PC-3 (cell line): Measurements from ENCODE around the gene ZNF433. TPM values are rescaled to one million over a fixed set of nuclear protein-coding genes. Genes with fewer than 3 reads are reported as not detected.

ENCODE experiments used
- ATAC-seq: fragments of 200-7000 bp; cut with Tn5 transposase; 2 replicates; pipeline ENCODE4 v1.9.1; 2020; ENCODE audit warnings: mild to moderate bottlenecking, moderate library complexity
- BruUV-seq: library from RNA; stranded (reverse); fragments of 400-500 nt; replicated peaks from 2 replicates; lab custom pipeline; 2021; lab: Mats Ljungman, UMichigan
- CTCF ChIA-PET: fragments of 300-600 bp; sonication (Branson Sonifier 250); formaldehyde crosslinking; loops from one replicate; lab custom pipeline; 2022; ENCODE audit warnings: antibody characterized with exemption; lab: Charles Lee
- POLR2A ChIA-PET: fragments of 300-600 bp; sonication (Branson Sonifier 250); formaldehyde crosslinking; loops from one replicate; lab custom pipeline; 2022; ENCODE audit warnings: antibody characterized with exemption; ENCODE audit not compliant: unreplicated experiment; lab: Charles Lee
- DNase-seq: peaks from one replicate; pipeline ENCODE4 v3.0.0-alpha.2; 2015
- H2AFZ ChIP-seq: fragments of 300-600 bp; sonication (generic); 2 replicates; pipeline ENCODE4 v1.6.0; 2016; ENCODE audit warnings: antibody characterized with exemption, low read length
- H3F3A ChIP-seq: fragments of 300-600 bp; sonication (generic); one replicate; pipeline ENCODE4 v1.6.0; 2017; ENCODE audit warnings: antibody characterized with exemption, low read length, control low read depth, mild to moderate bottlenecking; ENCODE audit not compliant: unreplicated experiment
- H3K27ac ChIP-seq: fragments of 300-600 bp; sonication (generic); 2 replicates; pipeline ENCODE4 v1.5.1; 2016; ENCODE audit warnings: mild to moderate bottlenecking, low read length
- H3K27me3 ChIP-seq: fragments of 300-600 bp; sonication (generic); 2 replicates; pipeline ENCODE4 v1.6.1; 2016; ENCODE audit warnings: low read length, mixed read lengths
- H3K36me3 ChIP-seq: fragments of 300-600 bp; sonication (generic); 2 replicates; pipeline ENCODE4 v1.6.1; 2016; ENCODE audit warnings: low read depth, mixed run types, low read length, mixed read lengths
- H3K4me1 ChIP-seq: fragments of 300-600 bp; sonication (generic); 2 replicates; pipeline ENCODE4 v1.5.1; 2016; ENCODE audit warnings: low read length; ENCODE audit not compliant: insufficient read depth
- H3K4me2 ChIP-seq: fragments of 300-600 bp; sonication (generic); 2 replicates; pipeline ENCODE4 v1.6.0; 2016; ENCODE audit warnings: low read length
- H3K4me3 ChIP-seq: fragments of 300-600 bp; sonication (generic); 2 replicates; pipeline ENCODE4 v1.5.1; 2016; ENCODE audit warnings: mild to moderate bottlenecking, low read length, mixed read lengths
- H3K79me2 ChIP-seq: fragments of 300-600 bp; sonication (generic); 2 replicates; pipeline ENCODE4 v1.6.1; 2017; ENCODE audit warnings: low read length, mixed read lengths
- H3K9ac ChIP-seq: fragments of 300-600 bp; sonication (generic); 2 replicates; pipeline ENCODE4 v1.6.0; 2016; ENCODE audit warnings: mild to moderate bottlenecking, low read length
- H3K9me2 ChIP-seq: fragments of 300-600 bp; sonication (generic); replicated peaks from 2 replicates; pipeline ENCODE4 v1.6.1; 2016; ENCODE audit warnings: mixed run types, low read length, mixed read lengths
- H3K9me3 ChIP-seq: fragments of 300-600 bp; sonication (generic); 2 replicates; pipeline ENCODE4 v1.6.1; 2016; ENCODE audit warnings: low read length, mixed read lengths
- H4K20me1 ChIP-seq: fragments of 300-600 bp; sonication (generic); 2 replicates; pipeline ENCODE4 v1.6.1; 2016; ENCODE audit warnings: low read length, mixed read lengths
- CTCF ChIP-seq: fragments of 300-600 bp; sonication (generic); conservative IDR thresholded peaks from 2 replicates; pipeline ENCODE4 v1.5.1; 2017; ENCODE audit warnings: antibody characterized with exemption, low read depth, mild to moderate bottlenecking, low read length
- EZH2 ChIP-seq: fragments of 300-600 bp; sonication (generic); IDR thresholded peaks from one replicate; pipeline ENCODE4 v1.6.1; 2017; ENCODE audit warnings: antibody characterized with exemption, mild to moderate bottlenecking, low read length; ENCODE audit not compliant: unreplicated experiment
- EZH2phosphoT487 ChIP-seq: fragments of 300-600 bp; sonication (generic); IDR thresholded peaks from 2 replicates; pipeline ENCODE4 v1.6.1; 2018; ENCODE audit warnings: mild to moderate bottlenecking, antibody characterized with exemption, low read length, borderline replicate concordance
- intact Hi-C: fragments of 100-400 bp; cut with micrococcal nuclease; formaldehyde crosslinking; loops from 2 replicates; pipeline ENCODE4 v1.9.0; 2023
- total RNA-seq: library from RNA; depleted of rRNA; stranded (reverse); fragments of >200 nt; gene quantifications from 2 replicates; pipeline ENCODE4 v1.2.3, GENCODE V29; 2014

ZNF433 gene
- total RNA-seq, 1 experiment from 2014 or later = 5.4 TPM

GRCh38 chr19:11979527-11979926 lies 56.0 kb downstream of the ZNF433 start:
- TF ChIP-seq CTCF (no peak), EZH2 (no peak), EZH2phosphoT487 (no peak)
- BruUV-seq = no TSS peak

GRCh38 chr19:11978492-11979100 lies 56.9 kb downstream of the ZNF433 start:
- ChIA-PET POLR2A (no interaction called here), CTCF (no interaction called here)
- no peaks in the 10 kb centered on the region for H3K9me2 ChIP-seq
- no peak overlapping the region for H3K4me2 ChIP-seq
- H4K20me1 ChIP-seq = no peaks in the 10 kb centered on the region
- TF ChIP-seq CTCF (no peak), EZH2phosphoT487 (no peak), EZH2 (no peak)
- H3K4me1 ChIP-seq = no peaks in the 10 kb centered on the region
- no peak for ATAC-seq
- no peaks in the 10 kb centered on the region for H3K79me2 ChIP-seq
- no peaks in the 10 kb centered on the region for H3K27me3 ChIP-seq
- no peak overlapping the region for H3K9ac ChIP-seq
- intact Hi-C loops = no loop called here
- peaks cover 60% of the 10 kb centered on the region for H3K9me3 ChIP-seq
- no TSS peak for BruUV-seq
- H3F3A ChIP-seq = no peaks in the 10 kb centered on the region
- no peak overlapping the region for H3K4me3 ChIP-seq
- H2AFZ ChIP-seq = no peak overlapping the region
- no peak for DNase-seq
- peaks cover 47% of the 10 kb centered on the region for H3K36me3 ChIP-seq
- H3K27ac ChIP-seq = no peak overlapping the region

More at GRCh38 chr19:11979527-11979926, 56.0 kb downstream of the ZNF433 start:
- Histone ChIP-seq H3K79me2 (no peaks in the 10 kb centered on the region), H3K4me1 (no peaks in the 10 kb centered on the region), H3K4me3 (peak overlapping the region; percentile 7; the same call in 1 of the 2 replicates), H3K27me3 (no peaks in the 10 kb centered on the region), H3K4me2 (no peak overlapping the region), H3K9me2 (no peaks in the 10 kb centered on the region), H3K36me3 (peaks cover 47% of the 10 kb centered on the region), H3K27ac (no peak overlapping the region), H4K20me1 (no peaks in the 10 kb centered on the region), H3K9ac (no peak overlapping the region), H2AFZ (no peak overlapping the region), H3F3A (no peaks in the 10 kb centered on the region), H3K9me3 (peaks cover 59% of the 10 kb centered on the region)
- intact Hi-C loops = no loop called here
- CTCF ChIA-PET = no interaction called here
- no peak for DNase-seq
- POLR2A ChIA-PET = no interaction called here
- ATAC-seq = no peak

- no peak for TF ChIP-seq EZH2
- no peak for TF ChIP-seq CTCF
- no peak for TF ChIP-seq EZH2phosphoT487
- Histone ChIP-seq H3K9me3 (peaks cover 30% of the 10 kb centered on the region), H4K20me1 (no peaks in the 10 kb centered on the region), H3K4me3 (no peak overlapping the region), H3K36me3 (peaks cover 16% of the 10 kb centered on the region), H3K27me3 (no peaks in the 10 kb centered on the region), H3K9ac (no peak overlapping the region), H3K4me2 (no peak overlapping the region), H3K9me2 (no peaks in the 10 kb centered on the region), H3K4me1 (no peaks in the 10 kb centered on the region), H3F3A (no peaks in the 10 kb centered on the region), H2AFZ (no peak overlapping the region), H3K27ac (no peak overlapping the region), H3K79me2 (no peaks in the 10 kb centered on the region)
- ATAC-seq (no peak), DNase-seq (no peak)
- ChIA-PET POLR2A (no interaction called here), CTCF (no interaction called here)
- intact Hi-C loops = no loop called here
- no TSS peak for BruUV-seq
Observed at GRCh38 chr19:11973019-11973810, 62.3 kb downstream of the ZNF433 start.
